HepG2 (cell line): ENCODE data around the gene CTDSP2.

Experiments used
- HDAC1 ChIP-seq: sonication (generic); formaldehyde crosslinking; IDR thresholded peaks from 2 replicates; pipeline ENCODE4 v1.5.1; 2020; ENCODE audit warnings: mild to moderate bottlenecking, missing genetic modification reagents
- ZNF614 ChIP-seq: IDR thresholded peaks from 2 replicates; pipeline ENCODE4 v1.6.1; 2018; ENCODE audit warnings: missing biosample characterization, missing genetic modification reagents, inconsistent platforms, borderline replicate concordance
- ZNF790 ChIP-seq: sonication (generic); formaldehyde crosslinking; IDR thresholded peaks from 2 replicates; pipeline ENCODE4 v1.8.0; 2022; ENCODE audit warnings: missing genetic modification reagents, mild to moderate bottlenecking, borderline replicate concordance

- TF ChIP-seq ZNF790 (CRISPR knock-in tag) (no peak), HDAC1 (CRISPR knock-in tag) (no peak), ZNF614 (no peak)
Observed at GRCh38 chr12:57889500-57889989, 43.0 kb upstream of the CTDSP2 start.
